Epithelial cell of proximal tubule (primary cell): ENCODE measurements around the gene DDOST. TPM values are rescaled to one million over a fixed set of nuclear protein-coding genes. Genes with fewer than 3 reads are reported as not detected.

ENCODE experiments used
- DNase-seq: peaks from one replicate; pipeline ENCODE4 v3.0.0-alpha.2; 2011; ENCODE audit warnings: low read depth
- H3K4me3 ChIP-seq: 2 replicates; pipeline ENCODE4 v1.5.1; 2011; ENCODE audit warnings: low read depth, mild to moderate bottlenecking, low read length
- CTCF ChIP-seq: conservative IDR thresholded peaks from 2 replicates; pipeline ENCODE4 v1.5.1; 2012; ENCODE audit warnings: low read depth, mild to moderate bottlenecking, low read length
- total RNA-seq: library from RNA; depleted of rRNA; stranded (reverse); fragments of >200 nt; gene quantifications from 2 replicates; pipeline ENCODE4 v1.2.3, GENCODE V29; 2015

Gene DDOST
- total RNA-seq, 1 donor from 2014 or later: 191 TPM

- H3K4me3 ChIP-seq: no peak overlapping the region
- no peak for DNase-seq
- no peak for TF ChIP-seq CTCF
Observed at GRCh38 chr1:20672265-20672632, 11.1 kb upstream of the DDOST start.

- H3K4me3 ChIP-seq: no peak overlapping the region
- DNase-seq: no peak
- no peak for TF ChIP-seq CTCF
Observed at GRCh38 chr1:20670936-20671335, 9.8 kb upstream of the DDOST start.

GRCh38 chr1:20668581-20668980 is 7.4 kb upstream of the DDOST start:
- TF ChIP-seq CTCF: no peak
- no peak for DNase-seq
- no peak overlapping the region for H3K4me3 ChIP-seq

GRCh38 chr1:20666804-20667203 is 5.6 kb upstream of the DDOST start:
- TF ChIP-seq CTCF: no peak
- no peak for DNase-seq

GRCh38 chr1:20666146-20666545 is 5.0 kb upstream of the DDOST start:
- no peak for TF ChIP-seq CTCF

More at GRCh38 chr1:20666804-20667203, 5.6 kb upstream of the DDOST start:
- no peak overlapping the region for H3K4me3 ChIP-seq

GRCh38 chr1:20665726-20666125 is 4.6 kb upstream of the DDOST start:
- no peak for DNase-seq
- TF ChIP-seq CTCF: no peak
- no peak overlapping the region for H3K4me3 ChIP-seq

More at GRCh38 chr1:20666146-20666545, 5.0 kb upstream of the DDOST start:
- H3K4me3 ChIP-seq: no peak overlapping the region
- no peak for DNase-seq

- DNase-seq: no peak
- no peak overlapping the region for H3K4me3 ChIP-seq
- TF ChIP-seq CTCF: no peak
Observed at GRCh38 chr1:20663969-20664715, 3.0 kb upstream of the DDOST start.
